Fibroblast of lung (primary cell): Measurements from ENCODE around the gene DRAXIN.

Experiments
- EZH2 ChIP-seq: IDR thresholded peaks from 2 replicates; pipeline ENCODE4 v1.5.1; 2012; ENCODE audit warnings: low read length, control low read depth, mild to moderate bottlenecking; ENCODE audit errors: missing control alignments
- TF ChIP-seq, protein P1 (sequence below), 2 donors: IDR thresholded peaks in 1 of 2; conservative IDR thresholded peaks in 1 of 2; 1 replicate in 1 of 2; 2 replicates in 1 of 2; pipeline ENCODE4 v1.5.1; 2011 to 2012; ENCODE audit warnings: low read length in 2 of 2, control low read depth in 1 of 2, inconsistent platforms in 1 of 2, low read depth in 1 of 2, mild to moderate bottlenecking in 1 of 2

DNA sequence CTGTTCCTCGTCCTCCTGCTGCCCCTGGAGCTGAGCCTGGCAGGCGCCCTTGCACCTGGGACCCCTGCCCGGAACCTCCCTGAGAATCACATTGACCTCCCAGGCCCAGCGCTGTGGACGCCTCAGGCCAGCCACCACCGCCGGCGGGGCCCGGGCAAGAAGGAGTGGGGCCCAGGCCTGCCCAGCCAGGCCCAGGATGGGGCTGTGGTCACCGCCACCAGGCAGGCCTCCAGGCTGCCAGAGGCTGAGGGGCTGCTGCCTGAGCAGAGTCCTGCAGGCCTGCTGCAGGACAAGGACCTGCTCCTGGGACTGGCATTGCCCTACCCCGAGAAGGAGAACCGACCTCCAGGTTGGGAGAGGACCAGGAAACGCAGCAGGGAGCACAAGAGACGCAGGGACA is 14.8 kb downstream of the DRAXIN start:
- TF ChIP-seq, protein P1, sequence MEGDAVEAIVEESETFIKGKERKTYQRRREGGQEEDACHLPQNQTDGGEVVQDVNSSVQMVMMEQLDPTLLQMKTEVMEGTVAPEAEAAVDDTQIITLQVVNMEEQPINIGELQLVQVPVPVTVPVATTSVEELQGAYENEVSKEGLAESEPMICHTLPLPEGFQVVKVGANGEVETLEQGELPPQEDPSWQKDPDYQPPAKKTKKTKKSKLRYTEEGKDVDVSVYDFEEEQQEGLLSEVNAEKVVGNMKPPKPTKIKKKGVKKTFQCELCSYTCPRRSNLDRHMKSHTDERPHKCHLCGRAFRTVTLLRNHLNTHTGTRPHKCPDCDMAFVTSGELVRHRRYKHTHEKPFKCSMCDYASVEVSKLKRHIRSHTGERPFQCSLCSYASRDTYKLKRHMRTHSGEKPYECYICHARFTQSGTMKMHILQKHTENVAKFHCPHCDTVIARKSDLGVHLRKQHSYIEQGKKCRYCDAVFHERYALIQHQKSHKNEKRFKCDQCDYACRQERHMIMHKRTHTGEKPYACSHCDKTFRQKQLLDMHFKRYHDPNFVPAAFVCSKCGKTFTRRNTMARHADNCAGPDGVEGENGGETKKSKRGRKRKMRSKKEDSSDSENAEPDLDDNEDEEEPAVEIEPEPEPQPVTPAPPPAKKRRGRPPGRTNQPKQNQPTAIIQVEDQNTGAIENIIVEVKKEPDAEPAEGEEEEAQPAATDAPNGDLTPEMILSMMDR (conservative IDR thresholded peaks at IDR 0.05 in 1 of 2, IDR thresholded peaks at IDR 0.05 in 1 of 2; ENCODE audit: low read depth in 1 of 2, low read length in 2 of 2): no peak
- no peak for TF ChIP-seq EZH2
